Body of pancreas (tissue), 4 donors: ENCODE data around the gene LRRC2. TPM values are rescaled to one million over a fixed set of nuclear protein-coding genes. Genes with fewer than 3 reads are reported as not detected.

ENCODE experiments used
- ATAC-seq: fragments of 150-250 bp; one replicate; pipeline ENCODE4 v1.9.1; 2016
- DNase-seq, 4 donors: peaks; one replicate each; pipeline ENCODE4 v3.0.0-alpha.2; 2019
- H3K27ac ChIP-seq, 4 donors: fragments of 200-600 bp; sonication (generic); 1 replicate in 3 of 4; 2 replicates in 1 of 4; pipeline versions ENCODE4 v1.5.1 to v1.6.1; 2016 to 2019; ENCODE audit warnings: mild to moderate bottlenecking in 1 of 4, mixed read lengths in 1 of 4, moderate library complexity in 1 of 4
- H3K27me3 ChIP-seq, 2 donors: fragments of 200-600 bp; sonication (generic); one replicate each; pipeline ENCODE4 v1.6.0; 2016; ENCODE audit warnings: mild to moderate bottlenecking in 1 of 2
- H3K36me3 ChIP-seq, 2 donors: fragments of 200-600 bp; sonication (generic); replicated peaks in 1 of 2; 2 replicates each; pipeline ENCODE4 v1.5.1; 2016; ENCODE audit warnings: low read depth in 2 of 2; ENCODE audit not compliant: insufficient read depth in 1 of 2
- H3K4me1 ChIP-seq: fragments of 200-600 bp; sonication (generic); one replicate; pipeline ENCODE4 v1.6.0; 2016
- H3K4me3 ChIP-seq, 2 donors: fragments of 200-600 bp; sonication (generic); 1 replicate in 1 of 2; 2 replicates in 1 of 2; pipeline ENCODE4 v1.5.1; 2016 to 2019
- H3K9me3 ChIP-seq, 3 donors: fragments of 200-600 bp; sonication (generic); 1 replicate in 2 of 3; 2 replicates in 1 of 3; pipeline ENCODE4 v1.5.1; 2016
- POLR2A ChIP-seq, 3 donors: fragments of 450-650 bp; IDR thresholded peaks; one replicate each; pipeline ENCODE4 v1.6.1; 2016; ENCODE audit warnings: antibody characterized with exemption in 3 of 3, mild to moderate bottlenecking in 2 of 3
- WGBS, 2 donors: methylation state at CpG; one replicate each; pipeline ENCODE4 v1.1.5; 2017; 5-methylcytosine and 5-hydroxymethylcytosine counted together
- intact Hi-C: fragments of 100-400 bp; cut with DNase I; formaldehyde crosslinking; loops from one replicate; pipeline ENCODE4 v1.15.1; 2023
- total RNA-seq, 2 donors: library from RNA; depleted of rRNA; stranded (reverse); fragments of >200 nt; gene quantifications; one replicate each; pipeline ENCODE4 v1.1.0, GENCODE V29; 2016
- TF ChIP-seq, protein P1 (sequence below), 7 experiments: fragments of 450-650 bp in 4 of 7; fragments of 200-600 bp in 3 of 7; sonication (generic) in 3 of 7; IDR thresholded peaks; one replicate each; pipeline ENCODE4 v1.5.1; 2016 to 2019; ENCODE audit warnings: antibody characterized with exemption in 7 of 7

LRRC2 gene
- total RNA-seq, 2 donors from 2014 or later = 1.8 to 2.3 TPM

DNA sequence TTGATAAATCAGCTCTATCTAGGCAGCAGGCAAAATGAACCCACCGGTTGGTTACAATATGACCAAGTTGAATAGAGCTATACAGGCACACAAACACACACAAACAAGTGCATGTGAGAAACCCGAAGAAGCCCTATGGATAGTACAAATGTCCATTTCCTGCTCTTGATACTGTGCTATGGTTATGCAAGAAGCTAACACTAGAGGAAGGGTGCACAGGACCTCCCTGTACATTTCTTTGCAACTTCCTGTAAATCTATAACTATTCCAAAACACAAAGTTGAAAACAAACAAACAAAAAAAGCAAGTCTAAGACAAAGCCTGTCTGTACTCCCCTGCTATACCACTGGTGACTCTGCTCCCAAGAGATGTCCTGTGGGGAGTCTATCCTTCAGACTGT is 38.0 kb upstream of the LRRC2 start:
- Histone ChIP-seq H3K27ac (no peak overlapping the region), H3K9me3 (no peaks in the 10 kb centered on the region), H3K4me1 (no peaks in the 10 kb centered on the region), H3K4me3 (no peak overlapping the region), H3K27me3 (no peaks in the 10 kb centered on the region), H3K36me3 (no peaks in the 10 kb centered on the region)
- no peak for TF ChIP-seq POLR2A (IDR thresholded peaks at IDR 0.05)
- TF ChIP-seq, protein P1, sequence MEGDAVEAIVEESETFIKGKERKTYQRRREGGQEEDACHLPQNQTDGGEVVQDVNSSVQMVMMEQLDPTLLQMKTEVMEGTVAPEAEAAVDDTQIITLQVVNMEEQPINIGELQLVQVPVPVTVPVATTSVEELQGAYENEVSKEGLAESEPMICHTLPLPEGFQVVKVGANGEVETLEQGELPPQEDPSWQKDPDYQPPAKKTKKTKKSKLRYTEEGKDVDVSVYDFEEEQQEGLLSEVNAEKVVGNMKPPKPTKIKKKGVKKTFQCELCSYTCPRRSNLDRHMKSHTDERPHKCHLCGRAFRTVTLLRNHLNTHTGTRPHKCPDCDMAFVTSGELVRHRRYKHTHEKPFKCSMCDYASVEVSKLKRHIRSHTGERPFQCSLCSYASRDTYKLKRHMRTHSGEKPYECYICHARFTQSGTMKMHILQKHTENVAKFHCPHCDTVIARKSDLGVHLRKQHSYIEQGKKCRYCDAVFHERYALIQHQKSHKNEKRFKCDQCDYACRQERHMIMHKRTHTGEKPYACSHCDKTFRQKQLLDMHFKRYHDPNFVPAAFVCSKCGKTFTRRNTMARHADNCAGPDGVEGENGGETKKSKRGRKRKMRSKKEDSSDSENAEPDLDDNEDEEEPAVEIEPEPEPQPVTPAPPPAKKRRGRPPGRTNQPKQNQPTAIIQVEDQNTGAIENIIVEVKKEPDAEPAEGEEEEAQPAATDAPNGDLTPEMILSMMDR (IDR thresholded peaks at IDR 0.05) = no peak
- 78 to 84% methylated on average over 2 of the region's 2 CpGs for WGBS, 2 donors
- intact Hi-C loops = no loop called here
- ATAC-seq (no peak), DNase-seq (no peak)

DNA sequence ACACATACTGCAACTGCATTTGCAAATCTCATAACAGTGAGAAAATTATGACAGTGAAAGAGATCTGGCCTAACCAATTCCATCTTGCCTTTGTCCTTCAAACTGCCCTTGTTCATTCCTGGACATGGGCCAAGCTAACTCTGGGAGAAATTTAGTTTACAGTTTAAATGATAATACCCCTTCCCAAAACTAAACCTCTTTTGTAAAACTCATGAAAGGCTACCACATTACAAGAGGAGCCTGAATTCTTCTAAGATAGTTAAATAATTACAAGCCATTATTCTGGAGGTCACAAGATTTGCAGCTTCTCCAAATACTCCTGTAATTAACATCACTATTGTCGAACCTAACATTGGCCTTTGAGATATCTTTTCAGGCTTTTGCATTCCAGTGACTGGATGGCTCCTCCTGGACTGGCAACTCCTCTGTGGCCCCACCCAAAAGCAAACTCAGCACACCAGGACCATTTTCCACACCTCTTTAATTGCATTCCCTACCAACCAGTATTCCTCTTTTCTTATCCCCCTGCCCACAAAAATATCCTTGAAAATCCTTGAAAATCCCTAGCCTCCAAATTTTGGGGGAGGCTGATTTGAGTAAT is 37.4 kb upstream of the LRRC2 start:
- Histone ChIP-seq H3K27ac (no peak overlapping the region), H3K9me3 (no peaks in the 10 kb centered on the region), H3K4me3 (no peak overlapping the region), H3K4me1 (no peaks in the 10 kb centered on the region), H3K36me3 (no peaks in the 10 kb centered on the region), H3K27me3 (no peaks in the 10 kb centered on the region)
- no peak for TF ChIP-seq POLR2A (IDR thresholded peaks at IDR 0.05)
- TF ChIP-seq, protein P1 (IDR thresholded peaks at IDR 0.05) = no peak
- DNase-seq (no peak), ATAC-seq (no peak)
- 44 to 45% methylated on average over 1 of the region's 1 CpG for WGBS, 2 donors
- intact Hi-C loops = no loop called here

DNA sequence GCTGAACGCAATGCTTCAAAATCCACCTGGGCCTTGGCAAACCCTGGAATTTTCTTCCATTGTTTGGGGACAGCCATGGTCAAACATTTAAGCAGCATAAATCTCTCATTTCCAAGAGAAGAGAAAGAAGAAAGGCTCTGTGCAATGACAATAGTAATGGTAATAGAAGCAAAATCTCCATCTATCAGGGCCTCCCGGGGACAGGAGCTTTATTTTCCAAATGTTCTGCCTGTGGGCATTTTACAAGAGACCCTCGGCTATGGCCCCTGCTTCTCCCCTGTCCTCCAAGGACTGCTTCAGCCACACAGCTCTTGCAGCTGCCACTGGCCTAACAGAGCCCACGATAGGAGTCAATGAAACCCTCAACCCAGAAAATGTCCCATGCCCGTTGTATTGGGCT is 33.5 kb upstream of the LRRC2 start:
- Histone ChIP-seq H3K27me3 (no peaks in the 10 kb centered on the region), H3K9me3 (no peaks in the 10 kb centered on the region), H3K27ac (no peak overlapping the region), H3K4me3 (no peak overlapping the region), H3K4me1 (no peaks in the 10 kb centered on the region), H3K36me3 (no peaks in the 10 kb centered on the region)
- 77 to 81% methylated on average over 5 of the region's 5 CpGs for WGBS, 2 donors
- ATAC-seq (no peak), DNase-seq (no peak)
- intact Hi-C loops = no loop called here
- TF ChIP-seq, protein P1 (IDR thresholded peaks at IDR 0.05) = no peak
- TF ChIP-seq POLR2A (IDR thresholded peaks at IDR 0.05) = no peak

DNA sequence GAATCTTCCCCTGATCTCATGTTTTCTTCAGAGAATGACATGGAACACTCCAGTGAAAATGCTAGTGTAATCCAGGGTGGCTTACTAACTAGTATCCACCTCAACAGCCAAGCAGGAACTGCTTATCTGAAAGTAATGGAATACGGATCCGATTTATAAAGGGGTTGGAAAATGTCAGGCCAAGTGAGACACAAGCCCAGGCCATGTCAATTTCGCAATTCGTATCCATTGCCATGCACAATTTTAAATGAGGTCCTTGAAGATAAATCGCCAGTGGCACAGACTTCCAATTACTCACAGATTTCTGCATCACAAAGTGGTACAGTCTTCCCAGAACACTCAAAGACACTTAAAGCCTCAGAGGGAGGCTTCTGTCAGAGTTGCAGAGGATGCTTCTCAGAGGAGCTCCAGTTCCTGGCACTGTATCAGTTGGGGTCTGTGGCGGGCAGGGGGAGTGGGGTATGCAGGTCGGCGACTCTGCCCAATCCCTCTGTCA is 29.8 kb upstream of the LRRC2 start:
- no peaks in the 10 kb centered on the region for H3K27me3 ChIP-seq
- H3K27ac ChIP-seq = no peak overlapping the region
- no peaks in the 10 kb centered on the region for H3K4me1 ChIP-seq
- TF ChIP-seq, protein P1 (IDR thresholded peaks at IDR 0.05) = no peak
- TF ChIP-seq POLR2A (IDR thresholded peaks at IDR 0.05) = no peak
- no peak overlapping the region for H3K4me3 ChIP-seq
- DNase-seq = no peak
- intact Hi-C loops = no loop called here
- H3K36me3 ChIP-seq = no peaks in the 10 kb centered on the region
- ATAC-seq = no peak
- WGBS, 2 donors = 70 to 77% methylated on average over 7 to 8 of the region's 8 CpGs
- H3K9me3 ChIP-seq = no peaks in the 10 kb centered on the region

DNA sequence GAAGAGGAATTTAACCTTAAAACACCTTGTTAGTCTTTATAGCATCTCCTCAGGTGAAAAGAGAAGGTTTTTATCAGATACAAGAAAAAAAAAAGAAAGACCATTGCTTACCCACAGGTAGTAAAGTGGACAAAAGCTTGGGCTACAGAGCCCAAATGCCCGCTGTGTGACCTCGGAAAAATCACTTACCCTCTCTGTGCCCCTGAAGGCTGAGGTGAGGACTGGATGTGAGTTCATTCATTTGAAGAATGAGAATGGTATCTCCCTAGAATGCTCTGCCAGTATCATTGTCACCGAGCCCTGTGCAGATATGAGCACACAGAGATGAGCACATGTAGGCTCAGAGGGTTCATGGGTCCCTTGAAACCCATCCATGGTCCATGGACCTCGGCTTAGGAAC is 28.6 kb upstream of the LRRC2 start:
- DNase-seq (no peak), ATAC-seq (no peak)
- Histone ChIP-seq H3K4me1 (no peaks in the 10 kb centered on the region), H3K36me3 (no peaks in the 10 kb centered on the region), H3K9me3 (no peaks in the 10 kb centered on the region), H3K27ac (no peak overlapping the region), H3K27me3 (no peaks in the 10 kb centered on the region), H3K4me3 (no peak overlapping the region)
- TF ChIP-seq, protein P1 (IDR thresholded peaks at IDR 0.05) = no peak
- TF ChIP-seq POLR2A (IDR thresholded peaks at IDR 0.05) = no peak
- intact Hi-C loops = no loop called here
- WGBS, 2 donors = 79 to 90% methylated on average over 4 of the region's 4 CpGs
